ENCODE measurements around the gene KRT83.

KRT83 gene

GRCh38 chr12:52320784-52321400 is at the start of gene KRT83:
KRT83 (minus strand) TSS chr12:52321398; CDS start chr12:52321335, 63 bp downstream.
- no peak for DNase-seq (ENCODE audit: low spot score)

DNA sequence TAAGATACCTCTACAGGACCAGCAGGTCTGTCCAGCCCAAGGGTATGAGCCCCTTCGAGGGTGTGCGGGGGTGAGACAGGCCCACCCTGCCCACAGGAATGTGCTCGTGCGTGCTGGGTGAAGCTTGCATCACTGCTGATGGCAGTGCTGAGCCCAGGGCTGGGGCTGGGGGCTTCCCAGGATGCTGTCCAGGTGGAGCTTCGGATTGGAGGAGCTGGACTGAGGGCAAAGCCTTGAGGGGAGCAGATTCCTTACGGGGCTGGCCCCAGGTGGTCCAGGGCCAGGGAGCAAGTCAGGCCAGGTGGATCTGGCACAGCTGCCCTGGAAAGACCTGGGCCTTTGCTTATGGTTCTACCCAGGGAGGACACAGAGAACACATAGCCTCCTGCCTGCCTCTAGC is 48.6 kb upstream of the KRT83 start:
- DNase-seq (ENCODE audit: low spot score) = no peak

DNA sequence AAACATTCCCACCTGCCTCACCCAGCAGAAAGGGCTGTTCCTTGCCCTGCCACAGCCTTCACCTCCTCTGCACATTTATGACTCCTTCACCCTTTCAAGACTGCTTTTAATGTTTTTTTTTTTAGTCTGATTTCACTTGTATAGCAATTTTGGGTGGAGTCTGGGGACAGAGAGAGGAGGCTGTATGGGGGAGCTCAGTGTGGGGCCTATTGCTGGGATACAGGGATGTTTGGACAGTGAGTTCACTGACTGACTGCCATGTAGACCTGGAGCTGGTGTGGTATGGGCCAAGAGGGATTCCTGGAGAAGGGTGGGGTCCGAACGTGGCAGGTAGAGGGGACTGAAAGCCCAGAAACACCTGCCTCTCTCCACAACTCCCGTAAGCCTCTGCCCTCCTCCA is 48.0 kb upstream of the KRT83 start:
- no peak for DNase-seq (ENCODE audit: low spot score)

DNA sequence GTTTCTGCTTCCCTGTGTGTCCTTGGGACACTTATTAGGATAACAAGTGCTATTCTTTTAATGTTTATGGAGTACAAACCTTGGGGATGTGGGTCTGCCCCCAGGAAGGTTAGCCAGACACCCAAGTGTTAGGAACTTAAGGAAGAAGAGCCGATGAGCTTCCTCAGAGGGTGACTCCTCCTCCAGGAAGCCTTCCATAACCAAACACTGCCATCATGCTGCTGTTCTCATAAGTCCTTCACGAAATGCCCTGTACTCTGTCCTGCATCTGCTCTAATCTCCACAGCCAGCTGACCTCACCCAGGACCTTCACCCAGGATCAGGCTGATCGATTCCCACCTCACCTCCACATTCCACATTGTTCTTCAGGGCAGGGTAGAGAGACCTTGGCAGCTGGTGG is 47.3 kb upstream of the KRT83 start:
- DNase-seq (ENCODE audit: low spot score) = no peak

- no peak for DNase-seq (ENCODE audit: low spot score)
Observed at GRCh38 chr12:52367876-52368275, 46.7 kb upstream of the KRT83 start.

- DNase-seq (ENCODE audit: low spot score) = no peak
Observed at GRCh38 chr12:52366738-52367485, 45.7 kb upstream of the KRT83 start, which contains the start of gene KRT85. KRT85 (minus strand) TSS chr12:52367481; CDS start chr12:52367405, 76 bp downstream.

GRCh38 chr12:52364901-52365489 is 43.8 kb upstream of the KRT83 start:
- no peak for DNase-seq (ENCODE audit: low spot score)

- DNase-seq (ENCODE audit: low spot score) = no peak
Observed at GRCh38 chr12:52364061-52364460, 42.9 kb upstream of the KRT83 start.

GRCh38 chr12:52363111-52363679 is 42.0 kb upstream of the KRT83 start:
- DNase-seq (ENCODE audit: low spot score) = no peak

GRCh38 chr12:52362118-52362726 is 41.0 kb upstream of the KRT83 start:
- no peak for DNase-seq (ENCODE audit: low spot score)

DNA sequence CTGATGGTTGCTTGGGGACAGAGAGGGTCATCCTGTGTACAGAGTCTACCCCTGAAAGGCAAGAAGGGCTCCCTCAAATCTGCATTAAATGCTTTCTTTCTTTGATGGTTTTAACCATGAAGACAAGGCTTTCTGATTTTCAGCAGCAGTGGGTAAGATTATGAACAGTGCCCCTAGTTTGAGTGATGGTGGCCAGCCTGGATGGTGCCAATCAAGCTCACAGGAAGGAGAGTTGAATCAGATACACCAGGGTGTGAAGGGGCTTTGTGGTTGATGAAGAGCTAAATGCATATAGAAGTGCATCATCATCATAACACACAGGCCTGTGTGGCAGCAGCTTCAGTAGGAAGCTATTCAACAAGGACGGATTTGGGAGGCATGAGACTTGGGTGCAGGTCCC is 40.4 kb upstream of the KRT83 start:
- DNase-seq (ENCODE audit: low spot score) = no peak

DNA sequence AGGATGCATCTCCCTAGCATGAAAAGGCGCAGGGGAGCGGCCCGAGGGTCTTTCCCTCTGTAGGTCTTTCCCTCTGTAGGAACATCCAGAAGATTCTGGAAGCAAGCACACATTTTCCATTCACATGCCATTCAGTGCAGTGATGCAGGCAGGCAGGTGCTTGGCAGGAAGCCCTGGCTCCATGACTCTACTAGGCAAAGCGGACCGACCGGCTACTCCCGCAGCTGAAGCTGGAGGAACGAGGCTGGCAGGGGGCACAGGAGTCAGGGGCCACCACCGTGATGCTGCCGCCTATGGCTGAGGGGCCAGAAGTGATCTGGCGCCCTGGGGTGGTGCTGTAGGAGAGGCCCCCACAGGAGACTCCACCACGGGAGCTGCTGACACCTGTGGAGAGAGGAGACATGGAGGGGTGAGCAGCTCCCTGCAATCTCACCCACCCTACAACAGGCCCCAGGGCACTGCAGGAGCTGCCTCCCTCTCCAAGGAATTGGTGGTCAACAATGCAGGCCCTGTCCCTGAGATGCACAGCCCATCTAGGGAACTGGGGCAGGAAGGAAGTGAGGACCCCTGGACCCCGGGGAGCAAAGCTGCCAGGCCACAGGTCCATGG is 39.6 kb upstream of the KRT83 start:
- DNase-seq (ENCODE audit: low spot score) = no peak

DNA sequence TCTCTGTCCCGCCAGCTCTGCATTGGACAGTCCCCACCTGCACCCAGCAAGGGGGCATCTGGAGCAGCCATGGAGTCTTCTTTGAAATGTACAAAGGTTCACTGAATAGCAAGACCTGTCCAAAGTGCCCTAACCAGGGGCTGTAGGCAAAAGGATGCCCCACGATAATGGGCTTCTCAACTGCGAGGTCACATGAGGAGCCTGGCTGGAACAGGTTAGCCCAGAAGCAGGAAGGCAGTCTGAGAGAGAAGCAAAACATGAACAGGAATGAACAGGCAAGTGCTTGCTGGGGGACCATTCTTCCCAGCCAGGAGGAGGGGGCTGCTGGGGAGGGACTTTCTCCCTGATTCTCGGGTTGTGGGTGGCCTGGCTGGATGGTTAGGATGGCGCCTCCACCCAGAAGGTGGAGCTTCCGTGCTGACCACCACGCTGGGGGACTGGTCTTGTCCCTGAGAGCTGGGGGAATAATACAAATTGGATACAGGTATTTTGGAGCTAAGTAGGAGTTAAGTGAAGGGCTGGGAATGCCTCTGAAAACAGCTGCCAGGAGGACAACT is 39.0 kb upstream of the KRT83 start:
- no peak for DNase-seq (ENCODE audit: low spot score)

DNA sequence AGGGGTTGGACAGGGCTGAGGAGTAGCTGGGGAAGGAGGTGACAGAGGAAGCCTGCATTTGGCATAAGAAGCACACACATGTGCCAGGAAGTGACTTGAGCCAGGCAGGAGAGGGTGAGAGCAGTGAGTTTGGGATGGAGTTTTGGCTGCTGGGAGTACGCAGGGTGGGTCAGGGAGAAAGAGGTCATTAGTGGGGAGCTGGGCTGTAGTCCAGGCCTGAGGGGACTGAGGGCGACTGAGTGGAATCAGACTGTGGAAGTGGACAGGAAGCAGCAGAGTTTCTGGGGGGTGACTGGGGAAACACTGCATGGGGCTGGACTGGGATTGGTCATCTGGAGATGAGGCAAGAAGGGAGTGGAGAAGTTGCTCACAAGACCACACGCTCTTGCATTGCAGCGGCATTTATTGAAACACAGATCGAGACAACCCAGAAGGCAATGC is 38.4 kb upstream of the KRT83 start:
- DNase-seq (ENCODE audit: low spot score) = no peak

DNA sequence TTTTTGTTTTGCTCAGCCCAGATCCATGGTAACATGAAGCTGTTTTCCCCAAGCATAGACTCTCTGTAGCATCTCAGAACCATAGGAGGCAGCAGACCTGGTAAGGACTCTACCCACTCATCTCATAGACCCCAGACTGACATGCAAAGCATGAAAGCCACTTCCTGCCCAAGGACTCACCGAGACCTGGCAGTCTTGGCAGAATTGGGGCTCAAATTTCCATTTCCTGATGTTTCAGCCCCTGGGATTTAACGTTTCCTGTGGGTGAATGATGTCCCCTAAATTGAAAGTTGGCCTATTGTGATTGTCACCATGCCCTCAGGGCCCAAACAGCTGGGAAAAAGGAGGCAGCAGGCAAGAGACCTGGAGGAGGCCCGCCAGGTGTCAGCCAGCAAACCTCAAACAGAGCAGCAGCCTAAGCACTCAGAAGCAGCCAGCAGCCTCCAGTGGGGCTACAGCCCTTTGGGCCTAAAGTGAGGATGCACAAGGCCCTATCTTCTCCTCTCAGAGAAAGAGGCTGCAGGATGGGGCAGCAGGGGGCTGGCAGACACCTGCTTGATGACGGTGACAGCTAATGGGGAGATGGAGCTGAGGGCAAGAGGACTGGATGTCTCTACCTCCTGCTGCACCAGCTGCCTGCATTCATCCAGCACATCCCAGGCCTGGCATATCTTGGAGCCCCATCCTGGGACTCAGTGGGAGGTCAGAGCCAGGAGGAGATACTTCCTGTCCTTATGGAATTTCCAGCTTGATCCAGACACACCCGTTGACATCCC is 37.6 kb upstream of the KRT83 start:
- DNase-seq (ENCODE audit: low spot score) = peak; percentile 58

DNA sequence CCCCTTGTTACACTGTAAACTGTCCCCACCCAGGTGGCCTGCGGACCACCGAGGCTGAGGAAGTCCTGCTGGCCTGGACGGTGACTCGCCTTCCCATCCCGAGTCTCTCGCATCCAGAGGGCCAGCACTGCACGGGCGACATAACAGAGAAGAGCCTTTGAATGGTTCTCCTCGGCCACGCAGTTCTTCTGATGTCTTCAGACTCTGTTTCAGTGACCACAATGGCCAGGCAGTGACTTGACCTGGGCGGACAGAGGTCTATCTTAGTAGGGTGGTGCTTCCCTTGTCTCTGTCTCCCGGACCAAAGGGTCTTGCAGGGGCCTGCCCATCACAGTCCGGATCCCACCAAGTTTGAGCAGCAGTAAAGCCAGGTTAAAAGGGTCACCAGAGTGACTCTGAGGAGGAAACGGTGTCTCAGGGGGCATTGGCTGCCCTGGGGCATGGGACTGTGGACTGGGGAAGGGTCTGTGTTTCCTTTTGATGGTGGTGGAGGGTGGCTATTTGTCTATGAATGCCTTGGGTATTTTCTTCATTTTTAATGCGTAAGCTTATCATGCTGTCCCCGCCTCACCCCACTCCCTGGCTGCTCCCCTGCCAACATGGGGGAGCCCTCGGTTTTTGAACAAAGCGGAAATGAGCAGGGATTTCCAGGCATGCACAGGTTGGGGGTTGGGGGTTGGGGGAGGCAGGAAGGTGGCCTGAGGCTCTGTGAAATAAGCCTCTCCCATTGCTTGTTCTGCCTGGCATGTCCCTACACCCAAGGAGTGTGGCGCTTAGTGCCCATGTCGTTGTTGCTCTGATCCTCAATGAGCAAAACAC is 35.8 kb upstream of the KRT83 start:
- peak; percentile 45 for DNase-seq (ENCODE audit: low spot score)

DNA sequence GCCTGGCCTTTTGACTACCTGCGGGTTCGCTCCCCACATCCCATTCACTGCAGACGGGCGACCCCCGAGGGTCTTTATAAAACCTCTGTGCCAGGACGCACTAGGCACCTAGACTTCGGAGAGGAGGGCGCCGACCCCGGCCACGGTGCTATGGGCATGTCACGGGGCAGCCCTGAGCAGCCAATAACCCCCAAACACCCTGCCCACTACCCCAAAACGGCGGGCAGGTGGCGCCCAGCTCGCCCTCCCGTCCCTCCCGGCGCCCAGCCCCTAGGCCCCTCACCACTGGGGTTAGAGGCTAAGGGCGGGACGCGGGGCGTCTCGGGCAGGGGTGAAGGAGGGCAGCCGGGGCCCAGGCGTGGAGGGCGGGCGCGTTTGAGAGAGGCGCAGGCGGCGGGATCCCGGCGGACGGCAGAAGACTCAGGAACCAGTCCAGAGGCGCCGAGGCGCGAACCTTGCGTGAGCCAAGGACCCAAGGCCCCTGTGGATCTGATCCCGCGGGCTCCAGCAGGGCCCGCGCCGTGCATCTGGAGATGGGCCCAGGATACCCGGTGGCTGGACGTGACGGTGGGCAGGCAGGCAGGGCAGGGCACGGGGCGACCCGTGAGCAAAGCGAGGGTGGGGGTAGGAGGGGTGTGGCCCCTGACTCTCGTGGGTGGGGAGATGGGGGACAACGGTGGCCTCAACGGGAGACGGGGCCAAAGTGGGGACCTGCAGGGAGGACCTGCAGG is 35.0 kb upstream of the KRT83 start:
- peak; percentile 52 for DNase-seq (ENCODE audit: low spot score)

- peak; percentile 26 for DNase-seq (ENCODE audit: low spot score)
Observed at GRCh38 chr12:52355176-52355575, 34.0 kb upstream of the KRT83 start.

- peak; percentile 66 for DNase-seq (ENCODE audit: low spot score)
Observed at GRCh38 chr12:52354200-52354599, 33.0 kb upstream of the KRT83 start.

Measured in left forelimb (tissue), 1 donor.